GM21390 (cell line): Measurements from ENCODE around the gene TNS3.
"Not testable (repeated sequence)": the region's sequence is repeated elsewhere in the genome, so short reads cannot be mapped to it uniquely, and the experiment has no call there.

ENCODE experiments used
- ATAC-seq: cut with Tn5 transposase; IDR thresholded peaks from one replicate; pipeline ENCODE4 v1.9.1; 2021; ENCODE audit not compliant: unreplicated experiment

TNS3 gene

GRCh38 chr7:47474937-47475879, 106.7 kb downstream of the TNS3 start:
- peak; percentile 91 for ATAC-seq

- no peak for ATAC-seq
Observed at GRCh38 chr7:47474211-47474936, 107.5 kb downstream of the TNS3 start.

GRCh38 chr7:47473499-47474210, 108.3 kb downstream of the TNS3 start:
- no peak for ATAC-seq

GRCh38 chr7:47472444-47473157, 109.3 kb downstream of the TNS3 start:
- ATAC-seq = no peak

- no peak for ATAC-seq
Observed at GRCh38 chr7:47471831-47472230, 110.1 kb downstream of the TNS3 start.

GRCh38 chr7:47471358-47471703, 110.6 kb downstream of the TNS3 start:
- ATAC-seq = no peak

GRCh38 chr7:47470567-47471357, 111.1 kb downstream of the TNS3 start:
- ATAC-seq = no peak

GRCh38 chr7:47469846-47470245, 112.1 kb downstream of the TNS3 start:
- not testable (repeated sequence) for ATAC-seq

- ATAC-seq = no peak
Observed at GRCh38 chr7:47466832-47467231, 115.1 kb downstream of the TNS3 start.

GRCh38 chr7:47465191-47465590, 116.7 kb downstream of the TNS3 start:
- no peak for ATAC-seq

- ATAC-seq = no peak
Observed at GRCh38 chr7:47464266-47464665, 117.6 kb downstream of the TNS3 start.

GRCh38 chr7:47461746-47462145, 120.2 kb downstream of the TNS3 start:
- no peak for ATAC-seq

GRCh38 chr7:47461161-47461560, 120.8 kb downstream of the TNS3 start:
- no peak for ATAC-seq

GRCh38 chr7:47460251-47460989, 121.5 kb downstream of the TNS3 start:
- ATAC-seq = no peak

GRCh38 chr7:47458486-47458885, 123.4 kb downstream of the TNS3 start:
- ATAC-seq = no peak

- ATAC-seq = no peak
Observed at GRCh38 chr7:47458057-47458456, 123.9 kb downstream of the TNS3 start.

GRCh38 chr7:47456210-47456955, 125.5 kb downstream of the TNS3 start:
- ATAC-seq = no peak

GRCh38 chr7:47455872-47456185, 126.1 kb downstream of the TNS3 start:
- ATAC-seq = no peak
